HG03175 (cell line): ENCODE measurements around the gene GALNT14.

Experiments used
- ATAC-seq: cut with Tn5 transposase; IDR thresholded peaks from one replicate; pipeline ENCODE4 v1.9.1; 2021; ENCODE audit warnings: mild to moderate bottlenecking, moderate library complexity; ENCODE audit not compliant: unreplicated experiment

The GALNT14 gene

GRCh38 chr2:30950339-30950738, 187.9 kb downstream of the GALNT14 start:
- ATAC-seq = no peak

GRCh38 chr2:30949435-30949834, 188.8 kb downstream of the GALNT14 start:
- ATAC-seq = no peak

DNA sequence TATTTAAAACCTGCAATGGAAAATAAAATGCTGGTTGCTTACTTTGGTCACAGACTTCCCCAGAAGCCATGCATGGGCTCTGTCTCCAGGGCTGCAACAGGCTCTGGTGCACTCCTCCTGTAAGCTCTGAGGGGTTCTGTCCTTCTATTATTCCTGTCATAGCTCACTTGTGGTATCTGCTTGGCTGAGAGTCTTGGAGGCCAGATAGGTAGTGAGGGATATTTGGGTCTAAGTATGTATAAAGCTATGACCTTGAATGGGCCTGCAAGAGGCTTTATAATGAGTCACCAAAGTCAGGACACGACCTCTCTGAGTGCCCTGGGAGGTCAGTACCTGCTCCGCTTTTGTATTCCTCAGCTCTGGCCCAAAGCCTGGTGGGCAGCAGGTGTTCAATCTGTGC, 189.4 kb downstream of the GALNT14 start:
- ATAC-seq = no peak

- ATAC-seq = no peak
Observed at GRCh38 chr2:30948130-30948529, 190.1 kb downstream of the GALNT14 start.

DNA sequence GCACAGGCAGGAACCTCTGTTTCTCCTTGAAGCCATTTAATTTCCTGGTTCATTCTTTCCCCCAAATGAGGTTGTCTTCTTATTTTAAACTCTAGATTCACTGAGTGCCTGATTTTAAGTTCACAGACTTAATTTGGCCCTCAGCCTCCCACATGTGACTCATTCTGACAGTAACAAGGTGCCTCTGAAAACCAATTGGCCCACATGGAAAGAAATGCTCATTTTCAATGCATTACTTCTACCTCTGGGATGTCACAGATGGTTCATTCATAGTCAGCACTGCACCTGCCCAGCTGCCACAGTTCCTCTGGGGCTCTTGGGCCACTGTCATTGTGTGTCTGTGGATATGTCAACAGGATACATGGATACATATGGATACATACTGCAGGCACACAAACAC, 190.6 kb downstream of the GALNT14 start:
- ATAC-seq = no peak

DNA sequence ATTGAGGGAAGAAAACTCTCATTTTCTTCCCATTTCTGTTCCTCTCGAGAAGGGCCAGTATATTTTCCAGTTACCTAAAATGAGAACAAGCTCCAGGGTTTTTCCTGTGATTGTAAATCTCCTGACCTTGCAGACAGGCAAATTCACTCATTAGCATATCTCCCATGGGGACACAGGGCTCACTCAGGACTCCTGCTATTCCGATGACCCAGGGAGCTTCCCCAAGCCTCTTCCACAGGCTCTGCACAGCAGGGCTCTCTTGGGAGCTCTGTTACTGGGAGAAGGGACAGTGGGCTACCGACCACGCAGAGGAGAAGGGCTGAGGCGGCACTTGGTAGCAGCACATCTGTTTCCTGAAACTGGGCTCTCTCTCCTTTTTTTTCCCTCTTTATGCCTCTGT, 195.8 kb downstream of the GALNT14 start:
- no peak for ATAC-seq

DNA sequence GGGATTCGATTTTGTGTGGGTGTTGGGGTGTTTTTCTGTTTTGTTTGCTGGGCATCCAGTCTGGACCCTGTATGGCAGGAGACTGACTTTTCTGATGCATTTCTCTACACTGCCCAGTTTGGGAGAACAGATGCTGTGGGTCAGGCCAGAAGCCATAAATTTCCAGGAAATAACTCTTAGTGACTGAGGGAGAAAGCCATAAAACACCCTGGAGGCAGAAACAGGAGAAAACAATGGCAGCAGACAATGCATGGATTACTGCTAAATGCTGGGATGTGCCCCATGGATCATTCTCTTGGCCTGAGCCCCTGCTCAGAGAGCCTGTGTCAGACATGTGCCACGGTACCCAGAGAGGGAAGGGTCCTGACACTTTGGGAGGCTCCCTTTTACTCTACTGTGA, 197.4 kb downstream of the GALNT14 start:
- ATAC-seq = no peak

DNA sequence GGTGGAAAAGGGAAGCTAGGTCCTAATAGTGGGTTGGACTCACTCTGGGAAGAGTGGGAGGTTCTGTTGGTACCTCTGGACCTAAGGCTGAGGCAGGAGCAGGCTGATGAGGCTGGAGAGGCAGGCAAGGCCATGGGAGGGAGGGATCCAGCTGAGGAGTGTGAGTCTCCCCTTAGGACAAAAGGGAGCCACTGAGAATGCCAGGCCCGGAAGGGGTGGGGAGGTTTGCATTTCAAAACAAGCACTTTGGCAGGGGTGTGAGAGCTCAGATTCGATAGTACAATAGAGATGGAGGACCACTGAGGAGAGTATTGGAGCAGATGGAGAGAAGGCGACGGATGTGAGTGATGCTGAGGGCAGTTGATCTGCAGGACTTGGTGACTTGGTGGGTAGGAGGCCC, 198.9 kb downstream of the GALNT14 start:
- ATAC-seq = no peak

DNA sequence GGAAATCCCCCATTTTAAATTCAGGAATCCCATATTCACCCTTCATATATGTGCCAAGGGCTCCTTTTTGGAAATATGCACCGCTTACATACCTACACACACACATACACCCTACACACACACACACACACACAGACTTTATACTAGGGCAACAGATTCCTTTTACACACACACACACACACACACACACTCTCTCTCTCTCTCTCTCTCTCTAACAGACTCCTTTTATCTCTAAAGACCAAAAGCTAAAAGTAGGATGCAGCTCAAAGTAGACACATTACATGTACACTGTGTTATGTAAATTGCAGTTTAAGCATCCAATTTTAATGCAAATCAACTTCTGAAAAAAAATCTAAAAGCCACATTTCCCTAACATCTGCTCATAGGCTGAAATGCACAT, 200.0 kb downstream of the GALNT14 start:
- no peak for ATAC-seq

GRCh38 chr2:30936977-30937376, 201.3 kb downstream of the GALNT14 start:
- ATAC-seq = no peak

DNA sequence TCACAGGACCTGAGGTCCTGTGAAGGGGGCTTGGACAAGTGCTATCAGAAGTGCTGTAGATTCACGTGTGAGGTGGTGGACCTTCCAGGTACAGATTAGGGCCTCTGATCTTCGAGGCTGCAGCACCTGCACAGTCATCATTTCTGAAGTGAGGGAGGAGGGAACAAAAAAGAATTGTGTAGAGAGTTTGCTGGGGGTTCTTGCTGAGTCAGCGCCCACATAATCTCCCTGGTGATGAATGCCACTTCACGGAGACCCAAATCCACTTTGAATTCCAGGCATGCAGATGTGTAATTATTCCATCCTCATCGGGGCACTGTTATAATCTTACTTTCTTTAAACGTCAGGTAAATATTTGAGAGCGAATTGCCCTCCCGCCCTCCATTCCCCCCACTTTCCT, 202.4 kb downstream of the GALNT14 start:
- no peak for ATAC-seq

- ATAC-seq = no peak
Observed at GRCh38 chr2:30934066-30934465, 204.2 kb downstream of the GALNT14 start.

DNA sequence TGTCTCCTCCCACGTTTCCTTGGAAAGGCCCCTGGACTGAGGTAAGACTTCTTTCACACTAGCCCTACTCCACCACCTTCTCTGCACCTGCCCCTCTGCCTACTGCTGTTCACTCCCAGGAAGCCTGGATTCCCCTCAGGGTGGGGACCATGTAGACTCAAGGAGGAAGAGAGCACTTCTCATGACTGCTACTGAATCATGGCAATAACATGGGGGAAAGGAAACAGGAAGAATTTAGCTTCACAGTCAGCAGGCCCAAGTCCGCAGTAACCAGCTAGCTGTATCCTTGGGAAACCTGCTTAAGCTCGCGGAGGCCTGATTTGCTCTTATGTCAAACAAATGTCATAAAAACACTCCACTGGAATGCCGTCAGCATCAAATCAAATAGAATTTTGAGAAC, 204.7 kb downstream of the GALNT14 start:
- no peak for ATAC-seq

DNA sequence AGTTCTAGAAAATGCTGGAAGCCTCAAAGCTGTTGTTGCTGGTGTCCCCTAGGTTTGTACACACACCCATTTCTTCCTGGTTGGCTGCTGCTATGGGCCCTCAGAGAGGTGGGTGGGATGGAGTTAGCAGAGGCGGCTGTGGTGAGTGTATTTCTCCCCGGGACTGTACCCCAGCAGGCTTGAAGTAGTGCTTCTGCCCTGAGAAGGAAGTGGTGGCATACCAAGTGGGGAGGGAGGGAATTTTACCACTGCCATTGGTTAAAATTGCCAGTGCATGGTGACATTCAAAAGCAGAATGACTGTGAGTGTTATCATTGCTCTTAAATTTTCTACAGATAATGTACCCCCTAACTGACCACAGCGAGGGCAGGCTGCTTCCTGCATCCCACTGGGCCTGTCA, 205.4 kb downstream of the GALNT14 start:
- no peak for ATAC-seq

DNA sequence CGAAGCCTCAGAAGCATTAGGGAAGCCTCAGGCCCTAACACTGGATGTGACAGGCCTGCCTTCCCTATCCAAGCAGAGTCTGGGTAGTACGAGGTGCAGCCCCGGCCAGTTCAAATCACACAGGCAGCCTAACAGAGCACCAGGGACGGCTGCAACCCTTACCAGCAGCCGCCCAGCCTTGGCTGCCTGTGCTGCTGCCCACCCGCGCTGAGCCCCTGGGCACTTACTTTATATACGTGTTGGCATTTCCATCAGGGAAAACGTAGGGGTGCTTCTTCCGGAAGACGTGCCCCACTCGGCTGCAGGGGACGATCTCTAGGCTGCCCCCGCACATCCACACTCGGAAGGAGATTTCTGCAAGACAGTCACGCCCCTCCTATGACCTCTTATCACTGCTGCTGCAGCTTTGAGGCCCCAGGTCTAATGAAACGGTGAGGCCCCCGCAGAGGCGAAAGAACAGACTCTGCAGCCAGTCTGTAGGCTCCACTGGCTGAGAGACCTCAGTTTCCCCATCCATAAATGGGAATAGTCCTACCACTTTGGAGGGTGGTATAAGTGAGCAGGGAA, 206.3 kb downstream of the GALNT14 start:
- ATAC-seq = no peak

- ATAC-seq = no peak
Observed at GRCh38 chr2:30930716-30931115, 207.5 kb downstream of the GALNT14 start.

DNA sequence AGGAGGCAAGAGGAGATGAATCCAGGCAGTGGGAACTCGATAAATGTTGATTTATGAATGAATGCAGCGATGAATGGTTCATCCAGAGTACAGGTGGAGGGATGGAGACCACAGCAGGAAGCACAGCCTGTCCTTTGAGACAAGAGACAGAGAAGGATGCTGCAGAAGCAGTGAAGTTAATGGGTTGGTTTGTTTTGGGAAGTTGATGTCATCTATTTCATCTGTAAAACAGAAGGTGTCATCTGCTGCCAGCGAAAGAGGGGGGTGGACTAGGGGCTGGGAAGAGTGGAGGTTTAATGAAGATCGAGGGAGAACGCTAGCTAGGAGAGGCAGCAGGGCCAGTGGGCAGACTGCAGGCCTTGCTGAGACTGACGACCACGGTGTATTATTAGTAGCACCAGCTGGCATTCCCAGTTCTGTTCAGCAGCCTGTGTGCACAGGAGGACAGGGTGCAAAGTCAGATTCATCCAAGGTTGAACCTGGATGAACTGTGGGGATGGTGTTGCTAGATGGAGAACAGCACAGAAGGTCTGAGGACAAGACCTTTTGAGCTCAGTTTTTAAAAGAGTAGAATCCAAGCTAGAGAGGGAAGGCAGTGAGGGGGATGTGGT, 210.7 kb downstream of the GALNT14 start:
- ATAC-seq = no peak

DNA sequence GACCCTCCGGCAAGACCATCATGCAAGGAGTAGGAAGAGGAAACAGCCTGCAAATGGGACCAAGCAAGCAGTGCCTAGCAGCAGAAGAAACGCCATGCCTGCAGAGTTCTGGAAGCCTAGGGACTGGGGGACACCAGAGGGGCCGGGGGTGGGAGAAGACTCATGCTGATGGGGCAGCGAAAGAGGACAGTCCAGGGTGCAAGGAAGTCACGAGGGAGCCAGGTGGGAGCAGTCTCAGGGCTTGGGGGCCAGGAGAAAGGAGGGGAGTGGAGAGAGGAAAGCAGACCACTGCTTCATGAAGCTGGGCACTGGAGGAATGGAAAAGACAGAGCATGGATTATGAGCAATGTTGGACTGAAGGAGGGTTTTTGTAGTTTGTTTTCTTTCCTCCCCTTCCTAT, 211.6 kb downstream of the GALNT14 start:
- ATAC-seq = no peak

DNA sequence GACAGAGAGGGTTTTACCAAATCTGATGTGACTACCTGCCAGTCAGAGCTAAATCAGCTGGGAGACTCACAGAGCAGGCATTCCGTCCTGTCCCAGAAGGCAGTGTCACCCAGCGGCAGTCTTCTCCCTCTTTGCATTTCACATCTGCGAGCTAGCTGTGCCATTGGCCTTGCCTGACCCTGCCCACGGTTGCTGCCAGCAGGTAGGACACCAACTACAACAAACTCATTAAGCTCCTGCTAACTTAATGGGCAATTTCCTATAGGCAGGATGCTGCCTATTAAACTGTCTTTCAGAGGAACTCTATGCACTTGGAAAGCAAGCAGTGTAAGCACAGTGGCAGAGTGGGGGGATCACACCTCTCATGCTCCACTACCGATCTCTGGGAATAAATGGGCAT, 214.6 kb downstream of the GALNT14 start:
- ATAC-seq = no peak

GRCh38 chr2:30920511-30920910, 217.7 kb downstream of the GALNT14 start:
- ATAC-seq = no peak

GRCh38 chr2:30915486-30915885, 222.8 kb downstream of the GALNT14 start:
- no peak for ATAC-seq

- no peak for ATAC-seq
Observed at GRCh38 chr2:30914456-30914855, 223.8 kb downstream of the GALNT14 start.

DNA sequence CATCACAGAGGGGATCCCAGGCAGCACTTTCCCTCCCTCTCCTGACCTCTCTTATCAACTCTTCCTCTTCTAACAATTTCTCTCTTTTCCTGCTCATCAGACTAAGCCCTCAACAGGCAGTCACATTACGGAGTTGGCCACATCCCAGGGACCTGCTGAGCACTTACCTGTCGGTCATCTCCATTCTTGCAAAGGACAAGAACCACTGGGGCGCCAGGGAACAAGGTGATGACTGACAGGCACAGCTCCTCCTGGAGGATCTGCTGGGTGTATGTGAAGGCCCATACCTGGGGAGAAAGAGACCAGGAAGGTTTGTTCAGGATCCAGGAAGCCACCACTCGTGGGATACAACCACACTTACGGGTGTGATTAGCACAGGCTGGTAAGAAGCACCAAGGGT, 226.2 kb downstream of the GALNT14 start:
- no peak for ATAC-seq
